CD8-positive, alpha-beta memory T cell (primary cell): ENCODE data around the gene CCR9. TPM values are rescaled to one million over a fixed set of nuclear protein-coding genes. Genes with fewer than 3 reads are reported as not detected.

Experiments used
- CTCF ChIA-PET: fragments of 350-600 bp; sonication (Branson Sonifier 250); formaldehyde crosslinking; loops from one replicate; lab custom pipeline; 2021; ENCODE audit warnings: antibody characterized with exemption; lab: Charles Lee
- POLR2A ChIA-PET: fragments of 350-600 bp; sonication (Branson Sonifier 250); formaldehyde crosslinking; loops from one replicate; lab custom pipeline; 2021; ENCODE audit warnings: antibody characterized with exemption; lab: Charles Lee
- DNase-seq, 5 donors: peaks; one replicate each; pipeline versions ENCODE4 v3.0.0 to v3.0.0-alpha.2; 2020 to 2022; ENCODE audit warnings: mixed read lengths in 1 of 5
- H3K27ac ChIP-seq: one replicate; pipeline ENCODE4 v1.7.0; 2013; ENCODE audit warnings: low read depth, mild to moderate bottlenecking, low read length, moderate library complexity
- H3K27me3 ChIP-seq: 2 replicates; pipeline ENCODE4 v1.7.0; 2013; ENCODE audit warnings: low read length, mild to moderate bottlenecking; ENCODE audit not compliant: insufficient read depth, poor library complexity, severe bottlenecking
- H3K36me3 ChIP-seq: 2 replicates; pipeline ENCODE4 v1.7.0; 2013; ENCODE audit warnings: mild to moderate bottlenecking, low read length, moderate library complexity; ENCODE audit not compliant: insufficient read depth
- H3K4me1 ChIP-seq: 2 replicates; pipeline ENCODE4 v1.7.0; 2013; ENCODE audit warnings: mild to moderate bottlenecking, low read length, moderate library complexity; ENCODE audit not compliant: insufficient read depth
- H3K4me3 ChIP-seq: 2 replicates; pipeline ENCODE4 v1.7.0; 2013; ENCODE audit warnings: mild to moderate bottlenecking, low read length
- H3K9me3 ChIP-seq: 2 replicates; pipeline ENCODE4 v1.7.0; 2013; ENCODE audit warnings: mild to moderate bottlenecking, low read length
- H3K27ac Mint-ChIP-seq, 8 donors: one replicate each; pipeline ENCODE4 v1.8.0; 2020 to 2021; ENCODE audit warnings: mixed read lengths in 8 of 8, mild to moderate bottlenecking in 6 of 8, inconsistent platforms in 3 of 8, moderate library complexity in 3 of 8
- H3K27me3 Mint-ChIP-seq, 2 donors: one replicate each; pipeline ENCODE4 v1.8.0; 2020 to 2021; ENCODE audit warnings: mixed read lengths in 2 of 2, mild to moderate bottlenecking in 1 of 2, moderate library complexity in 1 of 2
- H3K36me3 Mint-ChIP-seq, 3 donors: one replicate each; pipeline ENCODE4 v1.8.0; 2020 to 2021; ENCODE audit warnings: mixed read lengths in 3 of 3, inconsistent platforms in 1 of 3, mild to moderate bottlenecking in 1 of 3
- H3K4me1 Mint-ChIP-seq, 3 donors: one replicate each; pipeline ENCODE4 v1.8.0; 2020 to 2021; ENCODE audit warnings: mixed read lengths in 3 of 3, inconsistent platforms in 1 of 3, mild to moderate bottlenecking in 1 of 3
- H3K4me3 Mint-ChIP-seq, 7 donors: one replicate each; pipeline ENCODE4 v1.8.0; 2020 to 2021; ENCODE audit warnings: mixed read lengths in 7 of 7, mild to moderate bottlenecking in 6 of 7, moderate library complexity in 4 of 7, inconsistent platforms in 2 of 7
- H3K9me3 Mint-ChIP-seq, 5 donors: one replicate each; pipeline ENCODE4 v1.8.0; 2020 to 2022; ENCODE audit warnings: mixed read lengths in 5 of 5, mild to moderate bottlenecking in 3 of 5, moderate library complexity in 2 of 5, inconsistent platforms in 1 of 5
- polyA plus RNA-seq: library from polyadenylated mRNA; unstranded; fragments of 300-500 nt; fragmentation: Illumina TruSeq; gene quantifications from one replicate; pipeline ENCODE4 v1.2.3, GENCODE V29; 2021
- total RNA-seq, 2 experiments: library from RNA; stranded (reverse); gene quantifications; one replicate each; pipeline ENCODE4 v1.2.3, GENCODE V29; 2021

CCR9 gene
- total and polyA plus RNA-seq, 3 experiments from 2014 or later = 1.4 to 8.3 (median 7.3) TPM

DNA sequence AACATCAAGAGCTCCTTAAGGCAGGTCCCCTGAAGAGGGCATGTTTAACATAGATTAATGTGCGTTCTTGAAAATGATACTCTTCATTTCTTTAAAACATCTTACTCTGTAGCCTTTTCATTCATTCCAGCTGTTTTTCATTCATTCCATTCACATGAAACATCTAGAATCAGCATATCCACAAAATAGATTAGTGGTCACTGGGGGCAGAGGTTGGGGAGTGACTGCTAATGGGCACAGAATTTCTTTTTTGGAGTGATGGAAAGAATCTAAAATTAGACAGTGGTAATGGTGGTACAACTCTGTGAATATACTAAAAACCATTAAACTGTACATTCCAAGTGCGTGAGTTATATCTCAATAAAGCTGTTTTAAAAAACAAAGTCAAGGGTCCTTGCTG is 41.5 kb downstream of the CCR9 start:
- POLR2A ChIA-PET = no interaction called here
- H3K4me3 ChIP-seq = no peak overlapping the region
- H3K27me3 ChIP-seq = no peaks in the 10 kb centered on the region
- H3K4me1 ChIP-seq = peaks cover 3% of the 10 kb centered on the region
- H3K27ac Mint-ChIP-seq = no peak overlapping the region
- H3K4me3 Mint-ChIP-seq = no peak overlapping the region
- H3K9me3 Mint-ChIP-seq = no peaks in the 10 kb centered on the region
- no peak for DNase-seq
- H3K36me3 Mint-ChIP-seq = peaks cover 13 to 96% (median 43%) of the 10 kb centered on the region in 3 donors
- no peaks in the 10 kb centered on the region for H3K27me3 Mint-ChIP-seq
- CTCF ChIA-PET = interaction anchor here (0.6 to 6.1 kb wide), 6 partner anchors 10 to 166 kb away, joined by 3 to 42 read pairs (median 12); partner anchors contain the start of gene LZTFL1
- peaks cover 65% of the 10 kb centered on the region for H3K36me3 ChIP-seq
- no peaks in the 10 kb centered on the region for H3K9me3 ChIP-seq
- H3K27ac ChIP-seq = no peak overlapping the region
- peaks cover 10 to 19% (median 19%) of the 10 kb centered on the region in 3 donors for H3K4me1 Mint-ChIP-seq

DNA sequence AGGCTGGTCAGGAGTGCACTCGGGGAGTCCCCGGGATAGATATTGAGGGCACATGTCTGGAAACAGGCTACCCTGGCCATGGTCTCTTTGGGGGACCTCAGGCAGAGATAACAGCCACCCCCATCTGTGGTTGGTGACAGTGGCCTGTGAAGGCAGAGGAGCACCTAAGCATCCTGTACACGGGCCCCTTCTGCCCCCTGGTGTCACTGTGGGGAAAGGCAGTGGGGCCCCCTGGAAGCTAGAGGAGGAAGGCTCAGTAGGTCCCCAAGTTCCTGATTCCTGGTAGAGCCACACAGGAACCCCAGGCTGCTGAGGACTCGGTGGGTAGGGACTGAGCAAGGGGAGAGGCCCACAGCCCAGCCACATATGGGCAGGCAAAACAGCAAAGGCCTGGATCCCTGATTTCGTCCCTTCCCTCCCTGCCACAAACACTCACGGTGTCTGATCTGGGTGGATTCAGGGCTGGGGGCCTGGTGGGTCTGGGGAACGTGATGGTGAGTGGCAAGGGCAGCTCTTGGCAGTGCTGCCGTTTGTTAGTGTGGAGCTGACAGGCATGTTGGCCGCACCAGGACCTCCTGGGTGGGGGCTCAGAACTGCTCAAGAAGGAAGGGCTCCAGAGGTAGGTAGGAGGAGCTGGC is 42.8 kb downstream of the CCR9 start:
- DNase-seq = peak; percentile 50 to 75 (median 51)
- Mint-ChIP-seq H3K27me3 (no peaks in the 10 kb centered on the region), H3K4me1 (peaks cover 10 to 18% (median 15%) of the 10 kb centered on the region in 3 donors), H3K4me3 (peak overlapping the region in 1 of 7 donors; percentile 63), H3K36me3 (peaks cover 17 to 96% (median 49%) of the 10 kb centered on the region in 3 donors), H3K27ac (peak overlapping the region in 6 of 8 donors; percentile 28 to 92 (median 53)), H3K9me3 (no peaks in the 10 kb centered on the region)
- ChIA-PET POLR2A (no interaction called here), CTCF (interaction anchor here (0.8 to 6.1 kb wide), 22 partner anchors 9 to 439 kb away, joined by 3 to 42 read pairs (median 4); partner anchors contain the start of genes CXCR6 and LZTFL1)
- peaks cover 3% of the 10 kb centered on the region for H3K4me1 ChIP-seq
- peaks cover 67% of the 10 kb centered on the region for H3K36me3 ChIP-seq
- no peaks in the 10 kb centered on the region for H3K27me3 ChIP-seq
- H3K9me3 ChIP-seq = no peaks in the 10 kb centered on the region
- H3K4me3 ChIP-seq = no peak overlapping the region
- no peak overlapping the region for H3K27ac ChIP-seq

DNA sequence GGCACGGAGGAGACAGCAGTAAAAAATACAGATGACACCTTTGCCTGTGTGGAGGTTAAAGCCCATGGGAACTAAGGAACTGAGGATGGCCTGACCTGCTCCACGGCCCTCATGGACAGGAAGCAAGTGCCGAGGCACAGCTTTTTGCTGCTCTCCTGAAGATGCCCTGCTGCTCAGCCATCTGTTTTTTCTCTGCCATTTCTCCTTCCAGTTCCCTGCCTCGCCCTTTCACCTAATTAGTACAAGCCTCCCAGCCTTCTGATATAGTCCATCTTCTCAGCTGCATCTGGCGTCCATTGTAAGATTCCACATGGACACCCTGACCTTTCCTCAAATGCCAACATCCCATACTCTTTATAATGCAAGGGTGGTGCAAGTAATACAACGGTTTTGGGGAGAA is 45.2 kb downstream of the CCR9 start:
- ChIA-PET POLR2A (no interaction called here), CTCF (interaction anchor here (5.3 to 6.1 kb wide), 2 partner anchors 146 to 170 kb away, joined by 30 to 42 read pairs; no protein-coding TSS in a partner anchor)
- Mint-ChIP-seq H3K9me3 (no peaks in the 10 kb centered on the region), H3K36me3 (peaks cover 25 to 100% (median 60%) of the 10 kb centered on the region in 3 donors), H3K4me1 (peaks cover 4 to 14% (median 6%) of the 10 kb centered on the region in 3 donors), H3K27me3 (no peaks in the 10 kb centered on the region), H3K27ac (no peak overlapping the region), H3K4me3 (no peak overlapping the region)
- H3K4me1 ChIP-seq = peaks cover 3% of the 10 kb centered on the region
- no peak overlapping the region for H3K27ac ChIP-seq
- DNase-seq = no peak
- peaks cover 89% of the 10 kb centered on the region for H3K36me3 ChIP-seq
- H3K27me3 ChIP-seq = no peaks in the 10 kb centered on the region
- H3K9me3 ChIP-seq = no peaks in the 10 kb centered on the region
- no peak overlapping the region for H3K4me3 ChIP-seq

DNA sequence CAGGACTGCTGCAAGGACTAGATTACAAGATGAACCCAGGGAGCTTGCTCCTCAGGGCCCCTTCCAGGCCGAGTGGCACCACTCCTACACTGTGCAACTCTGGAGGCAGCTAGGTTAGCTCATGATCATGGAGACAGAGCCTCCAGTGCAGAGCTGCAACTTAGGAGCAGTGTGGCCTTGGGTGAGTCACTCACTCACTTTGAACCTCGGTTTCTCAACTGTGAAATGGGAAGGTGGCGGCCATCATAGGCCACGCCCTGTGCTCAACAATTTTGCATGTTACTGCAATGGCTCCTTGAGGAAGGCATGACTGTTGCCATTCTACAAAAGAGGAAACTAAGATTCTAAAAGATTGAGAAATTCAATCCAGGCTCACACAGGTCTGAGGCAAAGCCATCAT is 45.8 kb downstream of the CCR9 start:
- no peak overlapping the region for H3K4me3 ChIP-seq
- no peaks in the 10 kb centered on the region for H3K27me3 ChIP-seq
- no peaks in the 10 kb centered on the region for H3K9me3 ChIP-seq
- H3K4me1 ChIP-seq = peaks cover 3% of the 10 kb centered on the region
- H3K27me3 Mint-ChIP-seq = no peaks in the 10 kb centered on the region
- no peak for DNase-seq
- H3K27ac ChIP-seq = no peak overlapping the region
- peaks cover 4 to 14% (median 6%) of the 10 kb centered on the region in 3 donors for H3K4me1 Mint-ChIP-seq
- H3K36me3 ChIP-seq = peaks cover 93% of the 10 kb centered on the region
- ChIA-PET POLR2A (no interaction called here), CTCF (interaction anchor here (5.3 to 6.1 kb wide), 2 partner anchors 146 to 170 kb away, joined by 30 to 42 read pairs; no protein-coding TSS in a partner anchor)
- H3K9me3 Mint-ChIP-seq = no peaks in the 10 kb centered on the region
- H3K27ac Mint-ChIP-seq = no peak overlapping the region
- peaks cover 26 to 100% (median 56%) of the 10 kb centered on the region in 3 donors for H3K36me3 Mint-ChIP-seq
- no peak overlapping the region for H3K4me3 Mint-ChIP-seq

DNA sequence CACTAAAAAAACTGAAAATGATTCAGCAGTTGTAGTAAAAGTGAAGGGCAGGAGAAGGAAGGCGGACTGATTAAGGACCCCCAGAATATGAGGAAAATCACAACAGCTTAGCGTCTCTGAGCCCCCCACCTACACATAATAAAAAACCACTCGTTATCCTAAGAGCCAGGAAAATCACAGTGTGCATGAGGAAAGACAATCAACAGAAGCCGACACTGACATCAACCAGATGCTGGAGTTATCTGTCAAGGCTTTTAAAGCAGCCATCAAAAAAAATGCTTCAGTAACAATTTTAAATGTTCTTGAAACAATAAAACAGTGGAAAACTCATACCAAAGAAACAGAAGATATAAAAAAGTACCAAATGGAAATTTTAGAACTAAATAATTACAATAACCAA is 47.2 kb downstream of the CCR9 start:
- Histone ChIP-seq H3K4me3 (no peak overlapping the region), H3K27ac (no peak overlapping the region), H3K27me3 (no peaks in the 10 kb centered on the region), H3K36me3 (peaks cover 82% of the 10 kb centered on the region), H3K9me3 (no peaks in the 10 kb centered on the region), H3K4me1 (peaks cover 3% of the 10 kb centered on the region)
- Mint-ChIP-seq H3K9me3 (no peaks in the 10 kb centered on the region), H3K27ac (no peak overlapping the region), H3K4me3 (no peak overlapping the region), H3K4me1 (peaks cover 6 to 20% (median 6%) of the 10 kb centered on the region in 3 donors), H3K27me3 (no peaks in the 10 kb centered on the region), H3K36me3 (peaks cover 35 to 99% (median 53%) of the 10 kb centered on the region in 3 donors)
- POLR2A ChIA-PET = no interaction called here
- CTCF ChIA-PET = interaction anchor here (16.7 kb wide), 1 partner anchor 146 kb away, joined by 295 read pairs; no protein-coding TSS in a partner anchor
- no peak for DNase-seq

DNA sequence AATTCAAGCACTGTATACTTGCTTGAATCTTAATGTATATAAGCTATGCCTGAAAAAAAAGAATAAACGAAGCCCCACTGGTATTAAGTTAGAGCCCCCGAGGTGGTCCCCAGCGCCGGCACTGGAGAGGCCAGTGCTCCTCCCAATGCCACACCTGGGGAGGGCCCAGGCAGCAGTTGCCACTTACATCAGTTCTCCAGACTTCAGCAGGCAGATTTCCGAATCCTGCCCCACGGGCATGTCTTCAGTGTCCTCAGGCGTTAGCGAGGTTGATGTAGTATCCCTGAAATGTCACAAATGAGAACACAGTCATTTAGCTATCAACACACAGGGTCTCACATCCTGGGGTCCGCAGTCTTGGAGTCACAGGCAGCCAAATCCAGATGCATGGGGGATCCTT is 49.9 kb downstream of the CCR9 start:
- CTCF ChIA-PET = interaction anchor here (1.8 to 16.7 kb wide), 2 partner anchors 137 to 143 kb away, joined by 4 to 295 read pairs; no protein-coding TSS in a partner anchor
- Histone ChIP-seq H3K4me3 (no peak overlapping the region), H3K4me1 (peaks cover 9% of the 10 kb centered on the region), H3K27me3 (no peaks in the 10 kb centered on the region), H3K9me3 (no peaks in the 10 kb centered on the region), H3K36me3 (peaks cover 60% of the 10 kb centered on the region), H3K27ac (no peak overlapping the region)
- peaks cover 0 to 4% (median 0%) of the 10 kb centered on the region in 5 donors for H3K9me3 Mint-ChIP-seq
- POLR2A ChIA-PET = no interaction called here
- H3K27ac Mint-ChIP-seq = no peak overlapping the region
- no peaks in the 10 kb centered on the region for H3K27me3 Mint-ChIP-seq
- peaks cover 24 to 38% (median 29%) of the 10 kb centered on the region in 3 donors for H3K4me1 Mint-ChIP-seq
- peaks cover 35 to 95% (median 46%) of the 10 kb centered on the region in 3 donors for H3K36me3 Mint-ChIP-seq
- DNase-seq = no peak
- no peak overlapping the region for H3K4me3 Mint-ChIP-seq

DNA sequence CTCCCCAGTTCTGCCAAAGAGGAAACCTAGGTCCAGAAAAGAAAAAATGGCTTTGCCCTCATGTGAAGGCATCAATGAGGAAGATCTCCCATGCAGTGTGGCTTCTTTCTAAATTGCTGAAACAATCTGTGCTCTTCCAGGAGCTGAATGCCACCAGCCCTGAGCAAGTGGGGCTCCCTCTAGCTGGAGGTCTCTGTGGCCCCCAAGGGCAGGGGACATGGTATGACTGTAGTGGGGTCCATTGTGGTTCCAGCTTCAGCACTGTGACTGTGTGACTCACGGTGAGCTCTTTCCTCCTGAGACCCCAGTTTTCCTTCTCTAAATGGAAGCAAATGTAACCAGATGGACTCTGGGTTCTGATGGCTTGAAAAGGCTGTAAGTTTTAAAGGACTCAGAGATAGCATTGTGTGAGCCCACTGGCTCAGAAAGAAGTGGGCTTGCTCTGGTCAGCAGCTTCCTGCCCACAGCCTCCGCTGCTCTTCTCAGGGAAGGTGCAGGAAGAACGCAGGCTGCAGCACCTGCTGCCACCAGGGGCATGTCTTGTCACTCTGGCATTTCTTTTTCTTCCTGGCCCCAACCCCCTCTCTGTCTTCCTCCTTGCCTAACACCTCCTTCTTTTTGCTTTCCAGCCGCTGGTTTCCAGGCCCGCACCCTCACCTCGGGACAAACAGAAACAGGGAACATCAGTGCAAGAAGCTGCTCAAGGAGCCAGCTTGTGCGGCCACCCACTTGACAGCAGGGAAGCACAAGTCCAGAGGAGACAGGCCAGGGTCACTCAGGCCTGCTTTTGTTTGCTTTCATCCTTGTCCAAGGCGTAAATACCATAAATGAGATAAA is 51.1 kb downstream of the CCR9 start:
- ChIA-PET POLR2A (no interaction called here), CTCF (interaction anchor here (0.8 to 16.7 kb wide), 10 partner anchors 9 to 435 kb away, joined by 3 to 295 read pairs (median 4); no protein-coding TSS in a partner anchor)
- no peak overlapping the region for H3K27ac ChIP-seq
- peaks cover 49% of the 10 kb centered on the region for H3K36me3 ChIP-seq
- Mint-ChIP-seq H3K36me3 (peaks cover 36 to 89% (median 42%) of the 10 kb centered on the region in 3 donors), H3K27ac (peak overlapping the region in 1 of 8 donors; percentile 21), H3K4me1 (peaks cover 32 to 49% (median 40%) of the 10 kb centered on the region in 3 donors), H3K27me3 (no peaks in the 10 kb centered on the region), H3K9me3 (peaks cover 0 to 4% (median 0%) of the 10 kb centered on the region in 5 donors), H3K4me3 (no peak overlapping the region)
- peaks cover 15% of the 10 kb centered on the region for H3K4me1 ChIP-seq
- no peak overlapping the region for H3K4me3 ChIP-seq
- no peak for DNase-seq
- H3K27me3 ChIP-seq = no peaks in the 10 kb centered on the region
- H3K9me3 ChIP-seq = no peaks in the 10 kb centered on the region
